HUES64 (cell line): ENCODE results near the gene IPO13.

Source experiments
- H3K27ac ChIP-seq: 2 replicates; pipeline ENCODE4 v1.7.0; 2013; ENCODE audit warnings: low read depth, low read length, inconsistent platforms
- H3K27me3 ChIP-seq: 2 replicates; pipeline ENCODE4 v1.6.1; 2013; ENCODE audit warnings: mild to moderate bottlenecking, low read length; ENCODE audit not compliant: insufficient read depth
- H3K36me3 ChIP-seq: 2 replicates; pipeline ENCODE4 v1.6.1; 2013; ENCODE audit warnings: mild to moderate bottlenecking, low read length; ENCODE audit not compliant: insufficient read depth
- H3K4me1 ChIP-seq: 2 replicates; pipeline ENCODE4 v1.6.1; 2013; ENCODE audit warnings: mild to moderate bottlenecking, low read length, moderate library complexity; ENCODE audit not compliant: insufficient read depth
- H3K4me3 ChIP-seq: 2 replicates; pipeline ENCODE4 v1.5.1; 2013; ENCODE audit warnings: mild to moderate bottlenecking, low read length, moderate library complexity
- H3K9ac ChIP-seq: 2 replicates; pipeline ENCODE4 v1.6.1; 2013; ENCODE audit warnings: mild to moderate bottlenecking, low read depth, low read length
- H3K9me3 ChIP-seq: 2 replicates; pipeline ENCODE4 v1.6.1; 2013; ENCODE audit warnings: low read depth, low read length; ENCODE audit not compliant: insufficient read depth
- WGBS: fragments of 150-250, 120-280 bp; methylation state at CpG from one replicate; pipeline ENCODE4 v1.1.7; 2013; ENCODE audit warnings: missing lambda C conversion rate; 5-methylcytosine and 5-hydroxymethylcytosine counted together

Gene IPO13

GRCh38 chr1:43977376-43978263, 30.9 kb downstream of the IPO13 start:
- WGBS: 93% methylated on average over 8 of the region's 9 CpGs
- Histone ChIP-seq H3K9me3 (no peaks in the 10 kb centered on the region), H3K9ac (no peak overlapping the region), H3K4me1 (peaks cover 20% of the 10 kb centered on the region; the same call in 1 of the 2 replicates), H3K4me3 (peak overlapping the region; percentile 88), H3K27ac (no peak overlapping the region), H3K36me3 (peaks cover 40% of the 10 kb centered on the region), H3K27me3 (no peaks in the 10 kb centered on the region)

- H3K27me3 ChIP-seq: no peaks in the 10 kb centered on the region
- H3K4me3 ChIP-seq: peak overlapping the region; percentile 88
- 84% methylated on average over 5 of the region's 5 CpGs for WGBS
- H3K9ac ChIP-seq: no peak overlapping the region
- no peaks in the 10 kb centered on the region for H3K9me3 ChIP-seq
- H3K4me1 ChIP-seq: peaks cover 20% of the 10 kb centered on the region; the same call in 1 of the 2 replicates
- H3K27ac ChIP-seq: no peak overlapping the region
- peaks cover 35% of the 10 kb centered on the region for H3K36me3 ChIP-seq
These were observed 31.5 kb downstream of the IPO13 start for GRCh38 chr1:43978264-43978550.

DNA sequence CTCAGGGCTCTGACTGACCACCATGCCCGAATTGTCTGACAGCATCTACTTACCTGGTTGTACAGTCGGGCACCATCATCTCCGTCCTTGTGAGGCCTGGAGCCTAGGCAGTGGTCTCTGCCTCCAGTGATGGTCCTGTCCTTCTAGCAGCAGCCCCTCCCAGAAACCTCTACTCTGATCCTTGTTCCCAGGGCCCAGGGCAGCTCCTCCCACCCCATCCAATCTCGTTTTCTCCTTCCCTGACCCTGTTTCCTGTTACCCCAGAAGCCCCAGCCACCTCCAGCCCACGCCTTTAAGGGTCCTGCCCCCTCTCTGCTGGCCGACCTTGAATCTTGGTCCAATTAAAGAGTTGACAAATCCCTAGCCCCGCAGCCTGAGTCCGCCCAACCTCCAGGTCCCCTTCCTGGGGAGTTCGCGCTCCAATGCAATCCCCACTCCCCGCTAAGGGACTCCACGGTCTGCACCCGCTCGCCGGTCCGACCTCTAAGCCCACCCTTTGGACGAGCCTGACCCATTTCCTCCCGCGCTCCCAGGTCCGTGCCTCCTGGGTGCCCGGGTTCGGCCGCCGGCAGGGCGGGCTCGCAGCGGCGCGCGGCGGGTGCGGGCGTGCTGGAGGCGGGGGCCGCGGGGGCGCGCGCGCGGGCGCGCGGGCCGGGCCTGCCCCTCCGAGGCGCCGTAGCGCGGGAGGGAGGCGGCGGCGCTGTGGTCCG, 32.0 kb downstream of the IPO13 start, which contains the start of gene B4GALT2:
B4GALT2 (plus strand) TSS at position 660 of the 710 bp plus-strand sequence. CDS start 1,951 bp downstream, outside the sequence.
- Histone ChIP-seq H3K4me1 (peaks cover 19% of the 10 kb centered on the region; the same call in 1 of the 2 replicates), H3K4me3 (peak within 1 kb of the TSS; percentile 88), H3K9me3 (no peaks in the 10 kb centered on the region), H3K27ac (no peak within 1 kb of the TSS), H3K36me3 (peaks cover 36% of the 10 kb centered on the region), H3K9ac (peak within 1 kb of the TSS; percentile 82), H3K27me3 (no peaks in the 10 kb centered on the region)
- 4% methylated on average over 54 of the region's 54 CpGs for WGBS

- H3K36me3 ChIP-seq: peaks cover 39% of the 10 kb centered on the region
- peak overlapping the region; percentile 88 for H3K4me3 ChIP-seq
- no peaks in the 10 kb centered on the region for H3K27me3 ChIP-seq
- H3K9me3 ChIP-seq: no peaks in the 10 kb centered on the region
- no peak overlapping the region for H3K27ac ChIP-seq
- under 1% methylated on average over 45 of the region's 45 CpGs for WGBS
- H3K4me1 ChIP-seq: peaks cover 16% of the 10 kb centered on the region; the same call in 1 of the 2 replicates
- peak overlapping the region; percentile 77 for H3K9ac ChIP-seq
These were observed 32.4 kb downstream of the IPO13 start for GRCh38 chr1:43979261-43979527.

GRCh38 chr1:43979528-43980254, 32.9 kb downstream of the IPO13 start:
- H3K4me1 ChIP-seq: peaks cover 16% of the 10 kb centered on the region; the same call in 1 of the 2 replicates
- 4% methylated on average over 45 of the region's 45 CpGs for WGBS
- no peaks in the 10 kb centered on the region for H3K27me3 ChIP-seq
- no peak overlapping the region for H3K27ac ChIP-seq
- peaks cover 44% of the 10 kb centered on the region for H3K36me3 ChIP-seq
- H3K9ac ChIP-seq: peak overlapping the region; percentile 77
- H3K9me3 ChIP-seq: no peaks in the 10 kb centered on the region
- peak overlapping the region; percentile 88 for H3K4me3 ChIP-seq

- Histone ChIP-seq H3K9ac (peak overlapping the region; percentile 77), H3K4me1 (peaks cover 16% of the 10 kb centered on the region; the same call in 1 of the 2 replicates), H3K9me3 (no peaks in the 10 kb centered on the region), H3K4me3 (peak overlapping the region; percentile 88), H3K27ac (no peak overlapping the region), H3K36me3 (peaks cover 51% of the 10 kb centered on the region), H3K27me3 (no peaks in the 10 kb centered on the region)
- 85% methylated on average over 13 of the region's 13 CpGs for WGBS
These were observed 33.7 kb downstream of the IPO13 start for GRCh38 chr1:43980255-43981134.

- no peaks in the 10 kb centered on the region for H3K27me3 ChIP-seq
- peaks cover 56% of the 10 kb centered on the region for H3K36me3 ChIP-seq
- 92% methylated on average over 20 of the region's 20 CpGs for WGBS
- no peaks in the 10 kb centered on the region for H3K9me3 ChIP-seq
- H3K27ac ChIP-seq: no peak overlapping the region
- peaks cover 12% of the 10 kb centered on the region; the same call in 1 of the 2 replicates for H3K4me1 ChIP-seq
- no peak overlapping the region for H3K9ac ChIP-seq
- no peak overlapping the region for H3K4me3 ChIP-seq
These were observed 34.4 kb downstream of the IPO13 start for GRCh38 chr1:43981135-43981491.

GRCh38 chr1:43981636-43982035, 34.9 kb downstream of the IPO13 start:
- Histone ChIP-seq H3K36me3 (peaks cover 54% of the 10 kb centered on the region), H3K9ac (no peak overlapping the region), H3K27ac (no peak overlapping the region), H3K9me3 (no peaks in the 10 kb centered on the region), H3K27me3 (no peaks in the 10 kb centered on the region), H3K4me3 (no peak overlapping the region), H3K4me1 (peaks cover 12% of the 10 kb centered on the region; the same call in 1 of the 2 replicates)
- 97% methylated on average over 20 of the region's 20 CpGs for WGBS

GRCh38 chr1:43982241-43982640, 35.5 kb downstream of the IPO13 start:
- Histone ChIP-seq H3K4me3 (no peak overlapping the region), H3K4me1 (peaks cover 12% of the 10 kb centered on the region; the same call in 1 of the 2 replicates), H3K27ac (no peak overlapping the region), H3K27me3 (no peaks in the 10 kb centered on the region), H3K36me3 (peaks cover 53% of the 10 kb centered on the region), H3K9me3 (no peaks in the 10 kb centered on the region), H3K9ac (no peak overlapping the region)
- WGBS: 93% methylated on average over 8 of the region's 8 CpGs

DNA sequence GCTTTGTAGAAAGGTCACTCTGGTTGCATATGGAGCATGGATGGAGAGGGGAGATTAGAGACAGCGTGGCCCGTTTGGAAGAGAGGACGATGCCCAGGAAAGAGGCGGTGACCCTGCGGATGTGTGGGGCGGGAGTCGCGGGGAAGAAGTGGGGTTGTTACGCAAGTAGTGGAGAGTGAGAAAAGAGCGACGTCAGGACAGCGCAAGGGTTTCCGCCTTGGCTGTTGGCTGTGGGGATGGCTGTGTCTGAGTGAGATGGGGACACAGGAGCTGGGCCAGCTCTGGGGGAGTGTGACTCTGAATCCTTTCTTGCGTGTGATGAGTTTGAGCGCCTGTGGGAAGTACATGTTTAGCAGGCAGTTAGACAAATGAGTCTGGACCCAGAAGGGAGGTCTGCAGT, 36.1 kb downstream of the IPO13 start:
- H3K4me3 ChIP-seq: no peak overlapping the region
- no peak overlapping the region for H3K27ac ChIP-seq
- H3K27me3 ChIP-seq: no peaks in the 10 kb centered on the region
- peaks cover 12% of the 10 kb centered on the region; the same call in 1 of the 2 replicates for H3K4me1 ChIP-seq
- 92% methylated on average over 15 of the region's 15 CpGs for WGBS
- H3K9me3 ChIP-seq: no peaks in the 10 kb centered on the region
- H3K9ac ChIP-seq: no peak overlapping the region
- H3K36me3 ChIP-seq: peaks cover 49% of the 10 kb centered on the region
